ENCODE measurements around the gene BTBD9.

The BTBD9 gene

GRCh38 chr6:38154731-38155130 lies 485.0 kb downstream of the BTBD9 start:
- DNase-seq = no peak

GRCh38 chr6:38153798-38154345 lies 485.9 kb downstream of the BTBD9 start:
- DNase-seq = no peak

- DNase-seq = no peak
These were observed 486.5 kb downstream of the BTBD9 start for GRCh38 chr6:38153076-38153797.

GRCh38 chr6:38152620-38153019 lies 487.1 kb downstream of the BTBD9 start:
- no peak for DNase-seq

- no peak for DNase-seq
These were observed 487.9 kb downstream of the BTBD9 start for GRCh38 chr6:38151580-38152500.

GRCh38 chr6:38150681-38151296 lies 488.9 kb downstream of the BTBD9 start:
- DNase-seq = no peak

GRCh38 chr6:38150021-38150420 lies 489.7 kb downstream of the BTBD9 start:
- DNase-seq = no peak

GRCh38 chr6:38149531-38149930 lies 490.2 kb downstream of the BTBD9 start:
- DNase-seq = peak; percentile 44

- no peak for DNase-seq
These were observed 491.1 kb downstream of the BTBD9 start for GRCh38 chr6:38148606-38149005.

GRCh38 chr6:38146734-38147027 lies 493.0 kb downstream of the BTBD9 start:
- DNase-seq = no peak

- no peak for DNase-seq
These were observed 493.6 kb downstream of the BTBD9 start for GRCh38 chr6:38146021-38146733.

- no peak for DNase-seq
These were observed 495.3 kb downstream of the BTBD9 start for GRCh38 chr6:38144365-38144945.

- DNase-seq = no peak
These were observed 496.3 kb downstream of the BTBD9 start for GRCh38 chr6:38143191-38144150.

- DNase-seq = no peak
These were observed 497.4 kb downstream of the BTBD9 start for GRCh38 chr6:38142178-38142902.

GRCh38 chr6:38141716-38142115 lies 498.0 kb downstream of the BTBD9 start:
- DNase-seq = no peak

GRCh38 chr6:38141085-38141484 lies 498.6 kb downstream of the BTBD9 start:
- no peak for DNase-seq

GRCh38 chr6:38138374-38138773 lies 501.4 kb downstream of the BTBD9 start:
- no peak for DNase-seq

- DNase-seq = no peak
These were observed 502.0 kb downstream of the BTBD9 start for GRCh38 chr6:38137608-38138265.

GRCh38 chr6:38136547-38136946 lies 503.2 kb downstream of the BTBD9 start:
- no peak for DNase-seq

GRCh38 chr6:38134704-38135088 lies 505.0 kb downstream of the BTBD9 start:
- no peak for DNase-seq

All from fibroblast of upper back skin (primary cell).